ENCODE data around the gene MDM4. TPM values are rescaled to one million over a fixed set of nuclear protein-coding genes. Genes with fewer than 3 reads are reported as not detected.

The MDM4 gene
- total RNA-seq, 1 donor from 2014 or later, result 90.1 TPM

- TF ChIP-seq POLR2AphosphoS5 (IDR thresholded peaks at IDR 0.05; ENCODE audit: insufficient read depth in 1 of 2, low read depth in 1 of 2), result no peak
- no peak for TF ChIP-seq POLR2A (IDR thresholded peaks at IDR 0.05)
- no peak for TF ChIP-seq CTCF (IDR thresholded peaks at IDR 0.05)
- H3K9me3 ChIP-seq, result no peaks in the 10 kb centered on the region
- H3K4me3 ChIP-seq, result no peak overlapping the region
- peaks cover 23% of the 10 kb centered on the region for H3K4me1 ChIP-seq
- no peak overlapping the region for H3K27ac ChIP-seq
- intact Hi-C loops (cut with DNase I), result no loop called here
- H3K36me3 ChIP-seq, result no peaks in the 10 kb centered on the region
- no peaks in the 10 kb centered on the region for H3K27me3 ChIP-seq
- no peak for DNase-seq (ENCODE audit: extremely low spot score in 2 of 2)
Observed at GRCh38 chr1:204469304-204469703, 46.9 kb upstream of the MDM4 start.

- H3K9me3 ChIP-seq, result no peaks in the 10 kb centered on the region
- intact Hi-C loops (cut with DNase I), result no loop called here
- TF ChIP-seq POLR2AphosphoS5 (IDR thresholded peaks at IDR 0.05; ENCODE audit: insufficient read depth in 1 of 2, low read depth in 1 of 2) (no peak), POLR2A (IDR thresholded peaks at IDR 0.05) (no peak), CTCF (IDR thresholded peaks at IDR 0.05) (no peak)
- no peak for DNase-seq (ENCODE audit: extremely low spot score in 2 of 2)
- peaks cover 15% of the 10 kb centered on the region for H3K4me1 ChIP-seq
- no peaks in the 10 kb centered on the region for H3K27me3 ChIP-seq
- H3K4me3 ChIP-seq, result no peak overlapping the region
- H3K36me3 ChIP-seq, result no peaks in the 10 kb centered on the region
- H3K27ac ChIP-seq, result no peak overlapping the region
Observed at GRCh38 chr1:204471687-204472086, 44.5 kb upstream of the MDM4 start.

GRCh38 chr1:204472660-204473059, 43.5 kb upstream of the MDM4 start:
- intact Hi-C loops (cut with DNase I), result no loop called here
- Histone ChIP-seq H3K9me3 (no peaks in the 10 kb centered on the region), H3K27me3 (no peaks in the 10 kb centered on the region), H3K4me1 (peaks cover 20% of the 10 kb centered on the region), H3K4me3 (no peak overlapping the region), H3K27ac (no peak overlapping the region), H3K36me3 (no peaks in the 10 kb centered on the region)
- TF ChIP-seq POLR2AphosphoS5 (IDR thresholded peaks at IDR 0.05; ENCODE audit: insufficient read depth in 1 of 2, low read depth in 1 of 2) (no peak), CTCF (IDR thresholded peaks at IDR 0.05) (no peak)
- no peak for DNase-seq (ENCODE audit: extremely low spot score in 2 of 2)

- Histone ChIP-seq H3K4me1 (peaks cover 28% of the 10 kb centered on the region), H3K36me3 (no peaks in the 10 kb centered on the region), H3K27me3 (no peaks in the 10 kb centered on the region), H3K27ac (no peak overlapping the region), H3K9me3 (no peaks in the 10 kb centered on the region), H3K4me3 (no peak overlapping the region)
- TF ChIP-seq POLR2AphosphoS5 (IDR thresholded peaks at IDR 0.05; ENCODE audit: insufficient read depth in 1 of 2, low read depth in 1 of 2) (no peak), CTCF (IDR thresholded peaks at IDR 0.05) (no peak), POLR2A (IDR thresholded peaks at IDR 0.05) (no peak)
- DNase-seq (ENCODE audit: extremely low spot score in 2 of 2), result no peak
- intact Hi-C loops (cut with DNase I), result no loop called here
Observed at GRCh38 chr1:204473400-204473965, 42.7 kb upstream of the MDM4 start.

GRCh38 chr1:204475656-204476432, 40.4 kb upstream of the MDM4 start:
- no peaks in the 10 kb centered on the region for H3K9me3 ChIP-seq
- H3K27ac ChIP-seq, result no peak overlapping the region
- TF ChIP-seq POLR2A (IDR thresholded peaks at IDR 0.05) (no peak), POLR2AphosphoS5 (IDR thresholded peaks at IDR 0.05; ENCODE audit: insufficient read depth in 1 of 2, low read depth in 1 of 2) (no peak), CTCF (IDR thresholded peaks at IDR 0.05) (no peak)
- H3K4me3 ChIP-seq, result no peak overlapping the region
- no peak for DNase-seq (ENCODE audit: extremely low spot score in 2 of 2)
- H3K27me3 ChIP-seq, result no peaks in the 10 kb centered on the region
- H3K36me3 ChIP-seq, result no peaks in the 10 kb centered on the region
- H3K4me1 ChIP-seq, result peaks cover 52% of the 10 kb centered on the region
- intact Hi-C loops (cut with DNase I), result no loop called here

All from vagina (tissue), 2 donors.